Measurements from ENCODE around the gene ARL15.

Gene ARL15

DNA sequence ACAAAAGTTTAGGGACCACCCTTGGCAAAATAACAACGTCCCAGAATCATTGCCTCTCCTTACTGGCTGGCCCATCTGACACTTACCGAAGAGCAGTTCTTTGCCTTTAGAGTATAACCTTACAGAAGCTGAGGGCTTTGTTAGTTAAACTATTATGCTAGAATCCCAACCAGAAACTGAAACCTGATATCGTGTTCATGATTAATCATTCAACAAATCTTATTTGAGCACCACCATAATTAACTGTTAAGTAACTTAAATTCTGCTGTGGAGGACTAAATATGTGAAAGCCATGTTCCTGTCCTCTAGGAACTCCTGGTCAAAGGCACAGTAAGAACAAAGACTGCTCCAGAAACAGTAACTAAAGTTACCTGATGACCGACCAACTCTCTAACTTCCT, 104.9 kb downstream of the ARL15 start:
- no peak for DNase-seq (ENCODE audit: low spot score)

DNA sequence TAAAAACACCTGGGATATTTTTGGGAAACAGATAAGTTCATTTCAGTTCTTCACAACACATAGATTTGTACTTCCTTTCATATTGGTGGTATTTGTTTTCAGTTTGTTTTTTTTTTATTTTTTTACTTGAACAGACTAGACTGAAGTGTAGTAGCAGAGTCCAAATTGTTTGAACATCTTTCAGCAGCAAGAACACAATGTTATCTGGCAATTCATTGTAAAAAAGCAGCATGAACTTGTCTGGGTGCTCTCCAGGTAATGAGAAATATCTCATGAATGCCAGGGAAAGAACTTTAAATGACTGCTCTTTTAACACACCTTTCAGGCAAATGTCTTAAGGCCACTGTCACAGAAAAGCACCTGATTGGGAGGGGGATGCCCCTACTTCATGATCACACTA, 113.4 kb downstream of the ARL15 start:
- no peak for DNase-seq (ENCODE audit: low spot score)

GRCh38 chr5:54195701-54196100, 114.7 kb downstream of the ARL15 start:
- DNase-seq (ENCODE audit: low spot score): no peak

DNA sequence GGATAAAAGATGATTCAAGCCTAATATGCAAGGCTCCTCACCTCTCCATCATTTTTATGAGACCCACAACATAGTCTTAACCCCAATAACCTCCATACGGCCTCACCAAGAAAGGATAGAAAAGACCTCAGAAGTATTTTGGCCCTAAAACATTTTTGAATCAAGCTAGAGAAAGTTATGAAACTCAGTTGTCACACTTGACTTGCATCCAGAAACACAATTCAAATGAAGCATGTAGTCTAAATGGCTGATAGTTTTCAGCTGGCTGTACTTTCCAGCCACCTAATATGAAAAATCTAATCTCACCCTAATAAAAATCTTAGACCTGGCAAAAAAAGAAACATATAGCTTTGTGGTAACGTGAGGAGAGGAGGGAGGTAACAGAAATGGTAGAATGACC, 116.1 kb downstream of the ARL15 start:
- no peak for DNase-seq (ENCODE audit: low spot score)

- DNase-seq (ENCODE audit: low spot score): no peak
Observed at GRCh38 chr5:54187694-54188093, 122.7 kb downstream of the ARL15 start.

GRCh38 chr5:54186912-54187445, 123.4 kb downstream of the ARL15 start:
- DNase-seq (ENCODE audit: low spot score): no peak

DNA sequence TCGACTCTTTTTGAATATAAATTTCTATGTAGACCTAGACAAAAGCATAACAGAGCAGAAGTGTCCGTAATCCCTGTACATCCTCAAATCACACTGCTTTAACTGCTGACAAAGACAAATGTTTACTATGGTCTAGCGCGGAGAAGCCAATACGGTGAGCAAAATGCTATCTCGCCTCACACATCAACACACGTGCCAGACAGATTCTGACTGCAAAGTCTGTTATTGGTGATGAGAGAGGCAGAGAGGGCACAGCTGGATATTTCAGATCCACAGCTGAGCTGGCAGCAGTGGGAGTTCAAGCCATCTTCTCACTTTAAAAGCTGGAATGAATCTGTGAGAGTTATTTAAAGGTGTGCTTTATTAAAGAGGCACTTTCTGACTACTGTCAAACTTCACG, 124.3 kb downstream of the ARL15 start:
- DNase-seq (ENCODE audit: low spot score): no peak

DNA sequence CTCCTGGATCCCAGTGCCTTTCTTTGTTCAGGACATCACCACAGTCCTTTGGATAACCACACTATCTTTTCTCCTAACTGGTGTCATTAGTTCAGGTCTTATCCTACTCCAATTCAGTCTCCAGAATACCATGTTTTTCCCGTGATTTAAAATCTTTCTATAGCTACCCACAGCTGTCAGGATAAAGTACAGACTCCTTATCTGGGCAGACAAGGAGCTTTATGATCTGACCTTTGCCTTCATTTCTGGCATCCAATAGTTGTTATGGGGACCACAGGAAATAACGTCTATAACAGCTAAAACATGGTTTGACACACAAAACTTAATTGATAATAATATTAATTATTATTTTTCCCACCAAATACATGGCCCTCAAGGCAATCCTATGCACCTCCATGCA, 125.6 kb downstream of the ARL15 start:
- no peak for DNase-seq (ENCODE audit: low spot score)

- no peak for DNase-seq (ENCODE audit: low spot score)
Observed at GRCh38 chr5:54180630-54181031, 129.7 kb downstream of the ARL15 start.

DNA sequence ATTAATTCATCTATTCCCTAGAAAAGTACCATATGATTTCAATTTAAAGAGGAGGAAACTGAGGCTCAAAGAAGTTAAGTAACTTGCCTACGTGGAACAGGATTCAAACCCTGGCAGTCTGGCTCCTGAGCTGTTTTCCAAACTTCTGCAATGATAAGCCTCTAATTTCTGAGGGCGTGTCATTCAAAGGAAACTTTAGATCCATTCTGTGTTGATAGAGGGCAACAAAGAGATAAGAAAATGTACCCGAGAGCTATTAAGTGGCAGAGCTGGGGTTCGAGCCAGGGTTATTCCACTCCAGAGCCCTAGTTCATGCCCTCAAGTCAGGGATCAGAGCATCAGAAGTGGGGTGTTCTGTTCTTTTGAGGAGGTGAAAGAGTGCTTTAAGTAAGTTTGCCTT, 131.4 kb downstream of the ARL15 start:
- no peak for DNase-seq (ENCODE audit: low spot score)

DNA sequence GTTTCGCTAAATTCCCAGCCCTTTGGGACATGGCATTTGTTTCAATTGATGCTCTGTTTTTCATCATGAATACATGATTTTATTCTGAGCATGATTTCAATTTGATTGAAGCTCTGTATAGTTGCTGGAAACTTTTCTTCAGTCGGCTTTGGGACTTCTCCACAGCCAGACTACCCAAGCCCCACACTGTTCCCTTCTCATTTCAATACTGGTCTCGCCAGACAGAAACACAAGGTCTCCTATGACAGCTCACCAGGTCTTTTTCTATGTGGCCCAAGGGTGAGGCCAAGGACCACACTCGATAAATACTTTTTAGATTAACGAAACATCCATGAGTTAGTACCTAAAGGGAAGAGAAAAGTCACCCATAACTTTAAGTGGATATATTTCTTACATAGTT, 132.2 kb downstream of the ARL15 start:
- DNase-seq (ENCODE audit: low spot score): no peak

DNA sequence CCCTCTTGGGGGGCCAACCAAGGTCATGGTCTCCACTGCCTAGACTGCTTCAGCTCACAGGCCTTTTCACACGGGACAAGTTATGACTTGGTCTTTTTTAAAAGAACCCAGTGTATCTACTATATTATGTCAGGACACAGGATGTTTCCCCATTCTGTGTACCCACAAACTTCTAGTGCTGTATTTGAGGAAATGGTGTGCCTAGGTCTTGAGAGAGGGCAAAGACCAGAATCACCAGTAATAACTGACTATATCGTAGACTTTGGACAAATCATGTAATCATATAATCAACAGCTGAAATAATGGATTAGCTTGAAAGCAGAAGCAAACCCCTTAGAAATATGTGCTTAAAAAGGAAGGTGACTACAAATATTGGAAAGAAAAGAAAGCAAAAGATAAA, 133.3 kb downstream of the ARL15 start:
- no peak for DNase-seq (ENCODE audit: low spot score)

GRCh38 chr5:54176066-54176830, 134.1 kb downstream of the ARL15 start:
- no peak for DNase-seq (ENCODE audit: low spot score)

DNA sequence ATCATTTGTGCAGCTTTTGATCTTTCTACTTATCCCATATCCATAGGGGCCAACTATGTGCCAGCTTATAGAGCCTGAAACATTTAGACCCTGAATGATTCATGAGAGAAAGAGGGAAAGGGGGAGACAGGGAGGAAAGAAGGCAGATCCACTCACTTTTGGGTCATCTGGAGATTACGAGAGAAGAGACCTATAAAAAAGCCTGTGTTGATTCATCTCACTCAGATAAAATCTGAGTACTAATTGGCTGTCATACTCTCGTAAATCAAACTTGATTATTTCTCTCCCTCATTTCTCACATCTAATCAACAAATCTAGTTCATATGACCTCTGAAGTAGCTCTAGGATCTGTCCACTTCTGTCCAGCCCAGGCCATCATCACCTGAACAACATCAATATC, 137.1 kb downstream of the ARL15 start:
- DNase-seq (ENCODE audit: low spot score): no peak

DNA sequence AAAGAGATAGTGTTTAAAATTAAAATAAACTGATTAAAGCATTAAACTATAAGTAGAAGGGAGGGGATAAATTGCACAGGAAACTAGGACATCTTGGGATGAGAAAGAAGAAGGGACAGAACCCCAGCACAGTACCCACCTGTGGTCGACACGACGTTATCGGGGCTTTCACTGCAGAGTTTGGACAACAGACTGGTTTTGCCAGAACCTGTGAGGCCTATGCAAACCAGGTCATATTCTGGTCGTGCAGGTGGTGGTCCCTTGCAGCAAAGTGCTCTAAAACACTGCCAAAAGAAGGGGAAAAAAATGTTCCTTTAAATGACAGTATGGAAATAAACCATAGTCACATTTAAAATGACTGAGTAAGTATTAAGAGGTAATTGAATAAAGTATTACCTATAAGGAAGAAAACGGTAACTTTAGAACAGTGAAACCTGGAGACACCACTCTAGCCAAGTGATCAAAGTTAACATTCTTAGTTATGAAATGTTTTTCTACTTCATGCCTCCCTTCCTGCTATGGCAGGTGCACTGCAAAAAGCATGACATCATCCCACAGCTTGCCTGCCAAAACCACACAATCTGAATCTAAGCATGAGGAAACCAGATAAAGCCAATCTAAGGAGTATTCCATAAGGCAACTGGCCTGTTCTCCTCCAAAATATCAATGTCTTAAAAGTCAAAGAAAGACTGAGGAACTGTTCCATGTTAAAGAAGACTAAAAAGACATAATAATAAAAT, 138.6 kb downstream of the ARL15 start:
- DNase-seq (ENCODE audit: low spot score): no peak

DNA sequence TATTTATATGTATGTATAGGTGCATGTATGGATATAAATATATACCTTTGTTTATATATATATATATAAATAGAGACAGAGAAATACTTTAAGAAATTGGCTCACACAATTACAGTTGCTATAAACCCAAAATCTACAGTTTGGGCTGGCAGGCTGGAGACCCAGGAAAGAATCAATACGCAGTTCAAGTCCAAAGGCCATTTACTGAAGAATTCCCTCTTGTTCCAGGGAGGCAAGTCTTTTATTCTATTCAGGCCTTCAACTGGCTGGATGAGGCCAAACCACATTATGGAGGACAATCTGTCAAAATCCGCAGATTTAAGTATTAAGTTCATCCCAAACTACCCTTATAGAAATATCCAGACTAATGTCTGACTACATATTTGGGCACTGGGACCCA, 144.7 kb downstream of the ARL15 start:
- DNase-seq (ENCODE audit: low spot score): no peak

- DNase-seq (ENCODE audit: low spot score): no peak
Observed at GRCh38 chr5:54162184-54162583, 148.2 kb downstream of the ARL15 start.

DNA sequence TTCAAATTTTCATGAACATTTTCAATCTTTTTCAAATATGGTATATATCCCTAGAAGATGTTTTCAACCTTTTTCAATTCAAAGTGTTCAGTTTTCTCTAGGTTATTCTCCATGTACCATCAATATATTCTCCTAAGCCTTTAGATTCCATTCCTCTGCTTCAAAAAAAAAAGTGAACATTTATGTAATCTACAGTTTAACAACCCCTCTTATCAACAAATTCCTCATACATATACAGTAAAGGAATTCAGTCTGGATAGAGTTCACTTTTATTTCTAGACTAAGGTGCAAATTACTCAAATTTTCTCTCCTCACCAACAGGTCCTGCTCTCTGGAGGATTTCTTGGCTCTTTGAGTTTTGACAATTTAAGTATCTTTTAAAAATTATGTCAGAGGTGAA, 150.0 kb downstream of the ARL15 start:
- no peak for DNase-seq (ENCODE audit: low spot score)

- no peak for DNase-seq (ENCODE audit: low spot score)
Observed at GRCh38 chr5:54159893-54160195, 150.5 kb downstream of the ARL15 start.

DNA sequence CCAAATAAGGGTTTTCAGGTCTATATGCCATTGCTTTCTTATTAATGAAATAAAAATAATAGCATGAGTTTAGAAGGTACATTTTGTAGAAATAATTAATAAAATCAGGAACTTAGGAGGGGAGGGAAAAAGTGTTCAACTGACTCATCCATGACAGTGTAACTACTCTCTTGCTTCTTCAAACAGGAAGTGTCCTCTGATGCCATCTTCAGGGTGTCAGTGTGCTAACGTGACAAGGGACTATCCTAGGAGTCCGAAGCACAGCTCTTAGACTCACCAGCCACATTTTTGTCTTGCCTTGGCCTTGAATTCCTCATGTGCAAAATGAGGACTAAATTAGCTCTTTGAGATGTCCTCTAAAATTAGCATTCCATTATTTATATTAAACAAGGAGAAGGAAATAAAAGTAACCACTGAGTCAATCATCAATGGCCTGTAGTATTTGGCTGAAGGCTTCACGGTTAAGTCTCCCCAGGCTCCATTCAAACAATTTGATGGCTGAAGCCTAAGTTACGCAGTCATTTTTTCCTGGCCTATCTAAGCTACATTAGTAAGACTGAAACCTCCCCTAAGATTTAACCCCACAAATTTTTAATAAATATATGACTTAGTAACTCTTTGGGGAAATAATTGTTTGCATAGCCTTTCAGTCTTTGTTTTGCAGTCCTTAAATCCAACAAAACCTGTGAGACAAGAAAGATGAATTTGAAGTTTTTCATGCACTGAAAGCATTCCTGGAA, 151.1 kb downstream of the ARL15 start:
- DNase-seq (ENCODE audit: low spot score): no peak

DNA sequence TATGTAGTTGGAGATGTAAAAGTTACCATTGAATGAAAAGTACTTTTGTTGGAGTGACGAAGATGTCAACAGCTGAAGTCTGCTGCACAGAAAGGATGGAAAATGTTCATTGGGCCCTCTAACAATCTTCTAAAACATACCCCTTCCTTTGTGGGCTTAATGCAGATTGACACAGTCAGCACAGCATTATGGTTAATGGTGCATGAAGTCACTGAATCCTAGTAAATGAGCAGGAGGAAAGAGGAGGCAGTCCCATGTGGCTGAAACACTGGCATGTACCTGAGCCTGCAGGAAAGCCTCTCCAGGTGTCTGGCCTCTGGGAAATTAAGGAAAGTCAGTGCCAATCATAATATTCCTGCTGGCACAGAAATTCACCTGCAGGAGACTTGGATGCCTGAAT, 153.8 kb downstream of the ARL15 start:
- no peak for DNase-seq (ENCODE audit: low spot score)

GRCh38 chr5:54150841-54151240, 159.5 kb downstream of the ARL15 start:
- no peak for DNase-seq (ENCODE audit: low spot score)

- DNase-seq (ENCODE audit: low spot score): no peak
Observed at GRCh38 chr5:54148858-54149257, 161.5 kb downstream of the ARL15 start.

Data from AG08396 (cell line).